K562 (cell line): ENCODE results near the gene ANXA3. TPM values are rescaled to one million over a fixed set of nuclear protein-coding genes. Genes with fewer than 3 reads are reported as not detected.
A peak's percentile ranks its signal among the peaks of the same experiment; 100 is the strongest.

ENCODE experiments used
- AFF1 ChIP-seq, 2 experiments: fragments of 450-650 bp; IDR thresholded peaks; 2 replicates each; pipeline ENCODE4 v1.6.1; 2018; ENCODE audit warnings: mild to moderate bottlenecking in 2 of 2, low read depth in 1 of 2; ENCODE audit not compliant: partially characterized antibody in 2 of 2
- ATF2 ChIP-seq: sonication (generic); formaldehyde crosslinking; IDR thresholded peaks from 2 replicates; pipeline ENCODE4 v1.8.1; 2022; ENCODE audit warnings: missing genetic modification reagents
- BDP1 ChIP-seq: IDR thresholded peaks from 3 replicates; pipeline ENCODE4 v1.6.1; 2011; ENCODE audit not compliant: insufficient read length, insufficient read depth
- CREM ChIP-seq: IDR thresholded peaks from 2 replicates; pipeline ENCODE4 v1.6.1; 2014; ENCODE audit warnings: antibody characterized with exemption, low read depth
- DACH1 ChIP-seq: fragments of 450-650 bp; IDR thresholded peaks from 2 replicates; pipeline ENCODE4 v1.6.1; 2018; ENCODE audit not compliant: partially characterized antibody
- E2F3 ChIP-seq: fragments of 250-450 bp; sonication (Bioruptor Pico); IDR thresholded peaks from 2 replicates; pipeline ENCODE4 v1.4.0; 2020; ENCODE audit warnings: mild to moderate bottlenecking
- ERF ChIP-seq: fragments of 450-650 bp; formaldehyde crosslinking; IDR thresholded peaks from 2 replicates; pipeline ENCODE4 v1.4.0; 2020; ENCODE audit warnings: mild to moderate bottlenecking, mixed read lengths
- HMBOX1 ChIP-seq: sonication (generic); IDR thresholded peaks from 2 replicates; pipeline ENCODE4 v1.6.1; 2016
- HNRNPUL1 ChIP-seq: fragments of 200-400 bp; formaldehyde crosslinking; IDR thresholded peaks from 2 replicates; pipeline ENCODE4 v1.6.1; 2017; ENCODE audit warnings: low read length
- NCOA2 ChIP-seq, 2 experiments: fragments of 450-650 bp; IDR thresholded peaks; 2 replicates each; pipeline ENCODE4 v1.6.1; 2018; ENCODE audit warnings: mild to moderate bottlenecking in 2 of 2, moderate library complexity in 1 of 2; ENCODE audit not compliant: partially characterized antibody in 2 of 2
- NR2C1 ChIP-seq, 2 experiments: fragments of 450-650 bp; IDR thresholded peaks; 2 replicates each; pipeline ENCODE4 v1.6.1; 2017; ENCODE audit warnings: mild to moderate bottlenecking in 2 of 2, antibody characterized with exemption in 1 of 2, inconsistent platforms in 1 of 2, missing compliant biosample characterization in 1 of 2, missing genetic modification characterization in 1 of 2
- POLR2AphosphoS5 ChIP-seq: IDR thresholded peaks from 2 replicates; pipeline ENCODE4 v1.6.1; 2011; ENCODE audit warnings: mild to moderate bottlenecking, low read depth, low read length, moderate library complexity; ENCODE audit not compliant: control insufficient read depth, insufficient read depth
- RFX1 ChIP-seq: fragments of 450-650 bp; IDR thresholded peaks from 2 replicates; pipeline ENCODE4 v1.6.1; 2016; ENCODE audit warnings: mild to moderate bottlenecking, moderate library complexity
- SREBF1 ChIP-seq: fragments of 150-350 bp; IDR thresholded peaks from 2 replicates; pipeline ENCODE4 v1.6.1; 2014; ENCODE audit warnings: antibody characterized with exemption, low read depth, low read length, borderline replicate concordance
- TCF3 ChIP-seq: sonication (generic); formaldehyde crosslinking; IDR thresholded peaks from 2 replicates; pipeline ENCODE4 v1.4.0; 2020; ENCODE audit warnings: mild to moderate bottlenecking, missing genetic modification reagents
- ZFP91 ChIP-seq: sonication (generic); formaldehyde crosslinking; IDR thresholded peaks from 2 replicates; pipeline ENCODE4 v1.8.0; 2022; ENCODE audit warnings: mild to moderate bottlenecking, missing genetic modification reagents
- ZNF197 ChIP-seq: fragments of 200-800 bp; sonication (Bioruptor generic); IDR thresholded peaks from 2 replicates; pipeline ENCODE4 v1.6.1; 2016; ENCODE audit warnings: low read depth, missing genetic modification characterization, missing compliant biosample characterization
- ZNF41 ChIP-seq: fragments of 250-450 bp; sonication (Bioruptor Pico); conservative IDR thresholded peaks from 2 replicates; pipeline ENCODE4 v1.4.0; 2020; ENCODE audit warnings: mild to moderate bottlenecking
- polyA plus RNA-seq, 8 experiments: library from polyadenylated mRNA; depleted of rRNA in 4 of 8; stranded (reverse) in 5 of 8; unstranded in 3 of 8; fragments of >200 nt; fragmentation: Nextera tagmentation in 2 of 8; fragmentation: Illumina TruSeq in 1 of 8; extraction: Ambion mirVana in 2 of 8; extraction: Trizol in 1 of 8; gene quantifications; 2 replicates each; pipeline versions ENCODE4 v1.2.1 to v1.2.3, GENCODE V29; 2011 to 2014; ENCODE audit warnings: inconsistent platforms in 1 of 8, missing spikeins in 1 of 8
- total RNA-seq, 7 experiments: library from RNA; depleted of rRNA in 6 of 7; stranded (reverse); fragments of >200 nt in 6 of 7; fragmentation: Illumina TruSeq in 2 of 7; extraction: Trizol in 2 of 7; gene quantifications; 2 replicates each; pipeline versions ENCODE4 v1.2.1 to v1.2.3, GENCODE V29; 2011 to 2021; ENCODE audit warnings: low replicate concordance in 1 of 7

ANXA3 gene
- total and polyA plus RNA-seq, 9 of the 15 experiments (the other 6 are each of a cell fraction or from before 2014, with no cell fraction given): 6.3 to 15.5 (median 9.8) TPM

- TF ChIP-seq NR2C1 (IDR thresholded peaks at IDR 0.05) (0 out of 2 replicates have a peak, but pooled peaks have one; percentile 6), NR2C1 (tag; IDR thresholded peaks at IDR 0.05) (no peak), DACH1 (peak; percentile 89), HNRNPUL1 (no peak), RFX1 (peak; percentile 25), AFF1 (IDR thresholded peaks at IDR 0.05; ENCODE audit: low read depth in 1 of 2, partially characterized antibody in 2 of 2) (no peak), ZNF41 (CRISPR knock-in tag) (no peak), SREBF1 (no peak), ATF2 (CRISPR knock-in tag) (no peak), NCOA2 (IDR thresholded peaks at IDR 0.05; ENCODE audit: partially characterized antibody in 2 of 2) (peak in 1 of 2 experiments; percentile 23), CREM (peak; percentile 89), ERF (CRISPR knock-in tag) (no peak), HMBOX1 (peak; percentile 72), POLR2AphosphoS5 (no peak), ZFP91 (CRISPR knock-in tag) (no peak), BDP1 (no peak), TCF3 (CRISPR knock-in tag) (peak; percentile 12; the same call in 1 of the 2 replicates), E2F3 (no peak), ZNF197 (CRISPR knock-in tag) (no peak)
Observed at GRCh38 chr4:78644744-78645330, 93.3 kb downstream of the ANXA3 start (continued).
